ENCODE results near the gene SRY.
"Not testable (repeated sequence)": the region's sequence is repeated elsewhere in the genome, so short reads cannot be mapped to it uniquely, and the experiment has no call there.

SRY gene

GRCh38 chrY:2787600-2787999 lies at the start of gene SRY:
TSS of gene SRY (minus strand) at chrY:2787682. CDS start at chrY:2787603, 79 bp downstream.
- DNase-seq (ENCODE audit: extremely low read depth in 1 of 2, low read depth in 1 of 2), result no peak

DNA sequence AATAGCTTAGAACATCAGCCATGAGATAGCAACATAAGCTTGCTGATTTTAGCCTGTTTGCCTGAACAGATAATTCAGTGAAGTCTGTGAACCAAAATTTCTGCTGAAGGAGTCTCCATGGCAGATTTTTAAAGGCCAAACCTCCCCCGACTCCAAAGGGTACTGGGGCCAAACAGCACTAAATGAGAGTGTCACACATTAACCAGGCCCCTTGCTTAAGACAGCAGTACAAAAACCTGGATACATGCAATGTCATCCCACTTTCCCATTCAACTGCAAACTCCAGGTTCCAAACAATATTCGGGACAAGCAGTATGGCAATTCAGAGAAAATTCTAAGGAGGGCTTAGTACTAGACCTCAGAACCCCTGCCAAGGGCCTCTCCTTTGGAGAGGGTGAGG lies 49.6 kb upstream of the SRY start:
- DNase-seq (ENCODE audit: extremely low read depth in 1 of 2, low read depth in 1 of 2), result no peak

- no peak for DNase-seq (ENCODE audit: extremely low read depth in 1 of 2, low read depth in 1 of 2)
Observed at GRCh38 chrY:2835230-2835629, 47.7 kb upstream of the SRY start.

DNA sequence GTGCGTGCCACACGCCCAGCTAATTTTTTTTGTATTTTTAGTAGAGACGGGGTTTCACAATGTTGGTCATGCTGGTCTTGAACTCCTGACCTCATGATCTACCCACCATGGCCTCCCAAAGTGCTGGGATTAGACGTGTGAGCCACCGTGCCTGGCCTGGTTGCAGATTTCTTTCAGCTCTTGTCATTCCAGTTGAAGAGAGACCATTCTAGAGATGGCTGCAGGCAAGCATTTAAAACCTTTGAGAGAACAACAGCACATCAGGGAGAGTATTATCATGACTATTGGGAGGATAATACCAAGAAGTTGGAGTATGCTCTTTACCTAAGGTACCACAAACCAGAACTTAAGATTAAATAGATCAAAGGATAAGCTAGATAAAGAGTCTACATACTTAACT lies 41.0 kb upstream of the SRY start:
- DNase-seq (ENCODE audit: extremely low read depth in 1 of 2, low read depth in 1 of 2), result no peak

- no peak for DNase-seq (ENCODE audit: extremely low read depth in 1 of 2, low read depth in 1 of 2)
Observed at GRCh38 chrY:2824471-2824870, 37.0 kb upstream of the SRY start.

DNA sequence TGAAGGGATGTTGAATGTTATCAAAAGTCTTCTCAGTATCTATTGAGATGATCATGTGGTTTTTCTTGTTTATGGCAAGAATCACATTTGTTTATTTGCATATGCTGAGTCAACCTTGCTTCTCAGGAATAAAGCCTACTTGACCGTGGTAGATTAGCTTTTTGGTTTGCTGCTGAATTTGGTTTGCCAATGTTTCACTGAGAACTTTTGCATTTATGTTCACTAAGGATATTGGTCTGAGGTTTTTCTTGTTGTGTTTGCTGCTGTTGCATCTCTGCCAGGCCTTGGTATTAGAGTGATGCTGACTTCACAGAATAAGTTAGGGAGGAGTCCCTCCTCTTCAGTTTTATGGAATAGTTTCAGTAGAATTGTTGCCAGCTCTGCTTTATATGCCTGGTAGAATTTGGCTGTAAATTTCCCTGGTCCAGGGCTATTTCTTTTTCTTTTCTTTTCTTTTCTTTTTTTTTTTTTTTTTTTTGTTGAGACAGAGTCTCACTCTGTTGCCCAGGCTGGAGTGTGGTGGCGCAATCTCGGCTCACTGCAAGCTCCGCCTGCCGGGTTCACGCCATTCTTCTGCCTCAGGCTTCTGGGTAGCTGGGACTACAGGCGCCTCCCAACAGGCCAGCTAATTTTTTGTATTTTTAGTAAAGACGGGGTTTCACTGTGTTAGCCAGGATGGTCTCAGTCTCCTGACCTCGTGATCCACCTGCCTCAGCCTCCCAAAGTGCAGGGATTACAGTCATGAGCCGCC lies 29.8 kb upstream of the SRY start:
- not testable (repeated sequence) for DNase-seq (ENCODE audit: extremely low read depth in 1 of 2, low read depth in 1 of 2)

DNA sequence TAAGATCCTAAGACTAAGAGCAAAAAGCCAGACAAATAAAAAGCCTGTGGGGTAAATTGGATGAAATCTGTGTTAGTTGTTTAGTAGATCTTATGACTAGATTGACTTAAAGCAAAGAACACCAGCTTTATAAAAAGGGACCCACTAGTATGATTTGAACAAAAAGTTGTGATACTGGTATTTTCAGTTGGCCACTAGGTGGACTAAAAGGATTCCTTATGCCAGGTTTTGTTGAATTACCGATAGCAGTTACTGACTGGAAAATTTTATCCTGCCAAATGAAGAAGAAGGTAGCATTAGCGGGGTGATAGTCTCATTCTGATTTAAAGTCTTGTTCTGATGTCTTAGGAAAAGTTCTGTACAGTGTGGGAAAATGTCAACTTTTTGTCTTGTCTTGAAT lies 12.8 kb upstream of the SRY start:
- no peak for DNase-seq (ENCODE audit: extremely low read depth in 1 of 2, low read depth in 1 of 2)

DNA sequence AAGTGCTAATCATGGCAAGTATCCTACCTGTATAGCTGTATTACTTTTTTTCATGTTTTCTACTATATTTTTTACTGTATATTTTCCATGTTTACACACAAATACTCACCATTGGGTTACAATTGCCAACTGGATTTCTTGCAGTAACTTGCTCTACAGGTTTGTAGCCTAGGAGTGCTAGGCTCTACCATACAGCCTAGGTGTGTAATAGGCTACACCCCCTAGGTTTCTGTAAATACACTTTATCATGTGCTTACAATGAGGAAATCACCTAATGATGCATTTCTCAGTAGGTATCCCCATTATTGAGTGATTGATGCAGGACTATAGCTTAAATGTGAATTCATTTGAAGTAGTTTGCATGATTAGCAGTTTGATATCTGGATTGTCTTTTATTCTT lies 10.5 kb upstream of the SRY start:
- no peak for DNase-seq (ENCODE audit: extremely low read depth in 1 of 2, low read depth in 1 of 2)

DNA sequence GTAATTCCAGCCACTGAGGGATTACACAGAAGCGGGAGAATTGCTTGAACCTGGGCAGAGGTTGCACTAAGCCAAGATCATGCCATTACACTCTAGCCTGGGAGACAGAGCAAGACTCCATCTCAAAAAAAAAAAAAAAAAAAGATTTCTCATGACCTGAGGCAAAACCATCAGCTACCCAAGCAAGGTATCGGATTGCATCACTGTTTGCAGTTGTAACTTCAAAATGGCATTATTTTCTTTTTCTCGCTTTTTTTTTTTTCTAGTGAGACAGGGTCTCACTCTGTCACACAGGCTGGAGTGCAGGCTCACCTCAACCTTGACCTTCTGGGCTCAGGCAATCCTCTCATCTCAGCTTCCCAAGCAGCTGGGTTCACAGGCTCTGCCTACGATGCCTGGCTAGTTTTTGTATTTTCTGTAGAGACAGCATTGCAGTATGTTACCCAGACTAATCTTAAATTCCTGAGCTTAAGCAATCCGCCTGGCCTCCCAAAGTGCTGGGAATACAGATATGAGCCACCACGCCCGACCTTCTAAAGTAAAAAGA lies 9.6 kb upstream of the SRY start:
- DNase-seq (ENCODE audit: extremely low read depth in 1 of 2, low read depth in 1 of 2), result no peak

- DNase-seq (ENCODE audit: extremely low read depth in 1 of 2, low read depth in 1 of 2), result no peak
Observed at GRCh38 chrY:2789756-2790155, 2.3 kb upstream of the SRY start.

GRCh38 chrY:2786876-2787512 lies 488 bp downstream of the SRY start:
- DNase-seq (ENCODE audit: extremely low read depth in 1 of 2, low read depth in 1 of 2), result no peak

Data from activated CD8-positive, alpha-beta memory T cell treated with anti-CD3 and anti-CD28 coated beads for 1 hour (primary cell).